Measurements from ENCODE around the gene ANKH.

Gene ANKH

DNA sequence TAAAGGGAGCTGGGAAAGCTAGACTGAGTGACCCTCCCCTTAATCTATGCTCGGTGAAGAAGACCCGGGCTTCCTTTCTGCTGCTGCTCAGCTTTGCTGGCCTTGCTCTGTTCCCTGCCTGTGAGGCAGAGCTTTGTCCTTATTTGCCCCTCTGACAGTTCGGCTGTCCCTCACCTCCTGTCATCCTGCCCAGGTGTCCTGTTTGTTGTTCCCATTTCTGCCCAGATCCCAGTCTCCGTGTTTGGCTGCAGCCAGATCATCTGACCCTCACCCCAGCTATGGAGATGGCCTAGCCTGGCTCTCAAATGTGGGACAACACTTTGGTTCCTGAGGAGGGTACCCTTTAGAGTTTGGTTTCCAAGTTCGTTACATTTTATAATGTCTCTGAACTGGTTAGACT, 186.8 kb downstream of the ANKH start:
- no peak for DNase-seq (ENCODE audit: low read depth)

DNA sequence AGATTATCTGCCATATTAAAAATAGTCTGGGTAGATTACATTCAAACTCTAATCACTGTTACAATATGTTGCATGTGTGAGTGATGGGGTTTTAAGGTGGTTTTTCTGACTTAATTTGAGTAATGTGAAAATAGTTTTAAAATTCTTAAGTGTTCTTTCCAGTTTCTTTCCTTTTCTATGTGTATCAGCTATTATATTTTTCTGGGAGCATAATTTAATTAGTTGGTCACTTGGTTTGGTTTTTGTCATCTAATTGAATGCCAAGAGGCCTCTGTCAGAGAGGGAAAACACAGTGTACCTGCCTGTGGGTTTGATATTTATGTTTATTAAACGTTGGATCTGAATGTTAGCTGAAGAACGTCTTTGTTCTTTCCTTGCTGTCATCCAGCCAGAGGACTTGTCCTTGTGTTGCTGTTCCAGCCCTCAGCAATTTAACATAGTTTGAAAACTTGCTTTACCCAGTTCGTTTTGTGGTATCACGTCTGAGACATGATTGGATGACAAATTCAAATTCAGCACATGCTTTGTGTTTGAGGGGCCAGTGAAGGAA, 187.6 kb downstream of the ANKH start:
- DNase-seq (ENCODE audit: low read depth): no peak

DNA sequence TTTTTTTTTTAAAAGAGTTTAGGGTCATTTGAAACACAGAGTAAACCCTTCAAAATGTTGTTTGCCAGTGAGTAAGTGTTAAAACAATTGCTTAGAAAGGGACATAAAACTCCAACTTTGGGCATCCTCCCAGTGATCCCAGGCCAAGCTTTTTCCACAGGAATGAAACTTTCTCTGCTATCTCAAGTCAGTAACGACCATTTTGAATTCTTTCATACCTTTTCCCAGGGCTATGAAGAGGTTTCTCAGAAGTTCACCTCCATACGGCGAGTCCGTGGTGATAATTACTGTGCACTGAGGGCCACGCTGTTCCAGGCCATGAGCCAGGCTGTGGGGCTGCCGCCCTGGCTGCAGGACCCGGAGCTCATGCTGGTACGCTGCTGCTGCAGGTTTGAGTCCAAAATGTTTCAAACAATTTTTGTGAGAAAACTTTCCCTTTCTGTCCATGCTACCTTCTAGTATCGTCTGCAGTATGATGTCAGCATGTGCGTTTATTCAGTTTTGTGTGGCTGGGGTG, 190.3 kb downstream of the ANKH start:
- DNase-seq (ENCODE audit: low read depth): no peak

DNA sequence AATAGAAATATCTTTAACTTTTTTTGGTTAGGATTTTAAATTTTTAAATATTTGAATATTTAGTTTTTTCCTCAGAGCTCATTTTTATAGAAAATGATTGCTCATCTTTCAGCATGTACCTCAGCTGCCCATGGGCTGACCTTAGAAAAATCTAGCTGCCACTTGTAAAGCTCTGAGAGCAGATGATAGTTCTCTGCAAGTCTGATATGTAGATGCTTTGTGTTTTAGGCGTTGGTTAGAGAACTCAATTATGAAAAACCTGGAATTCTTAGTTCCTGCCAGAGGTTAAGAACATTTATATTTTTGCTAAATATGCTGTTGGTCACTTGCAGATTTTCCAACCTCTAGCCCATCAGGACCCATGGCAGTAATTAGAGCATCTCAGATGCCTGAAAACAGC, 192.0 kb downstream of the ANKH start:
- DNase-seq (ENCODE audit: low read depth): no peak

DNA sequence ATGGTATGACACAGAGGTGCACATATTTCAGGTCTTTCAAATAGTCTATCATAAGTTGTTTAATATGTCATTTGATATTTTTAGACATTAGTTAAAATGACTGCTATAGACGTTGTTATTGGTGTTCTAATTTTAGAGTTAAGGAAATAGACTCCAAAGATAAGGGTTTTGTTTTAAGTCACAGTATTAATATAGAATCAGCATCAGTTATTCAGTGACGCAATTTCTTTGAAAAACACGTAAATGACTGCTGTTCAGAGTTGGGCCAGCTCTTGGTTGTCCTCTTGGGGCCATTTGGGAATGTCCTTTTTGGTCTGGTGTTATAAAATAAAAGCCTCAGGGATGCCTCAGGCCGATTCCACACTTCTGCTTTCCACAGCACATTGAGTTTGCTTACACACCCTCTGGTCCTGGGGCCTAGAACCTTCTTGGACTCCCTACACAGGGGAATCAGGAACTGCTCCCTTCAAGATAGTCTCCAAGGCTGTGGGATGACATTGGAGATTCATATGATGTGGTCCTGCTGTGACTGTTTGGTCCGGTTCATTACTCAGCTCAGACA, 192.7 kb downstream of the ANKH start:
- DNase-seq (ENCODE audit: low read depth): no peak

DNA sequence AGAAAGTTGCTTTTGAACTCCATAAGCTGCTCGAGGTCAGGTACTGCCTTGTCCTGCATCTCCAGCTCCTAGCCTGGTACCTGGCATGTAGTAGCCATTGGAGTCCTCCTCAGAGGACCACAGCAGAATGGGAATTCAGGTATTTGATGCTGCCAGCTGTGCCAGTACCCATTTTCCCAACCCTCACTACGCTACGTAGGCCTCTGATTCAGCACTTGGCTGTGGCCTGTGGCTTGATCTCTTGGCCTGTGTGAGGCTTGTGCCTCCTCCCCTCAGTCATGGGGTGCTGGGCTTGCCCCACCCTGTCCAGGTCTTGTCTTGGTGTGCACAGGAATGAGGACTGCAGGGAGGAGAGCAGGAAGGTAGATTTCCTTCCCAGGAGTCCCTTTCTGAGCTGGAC, 195.3 kb downstream of the ANKH start:
- DNase-seq (ENCODE audit: low read depth): peak; percentile 71

DNA sequence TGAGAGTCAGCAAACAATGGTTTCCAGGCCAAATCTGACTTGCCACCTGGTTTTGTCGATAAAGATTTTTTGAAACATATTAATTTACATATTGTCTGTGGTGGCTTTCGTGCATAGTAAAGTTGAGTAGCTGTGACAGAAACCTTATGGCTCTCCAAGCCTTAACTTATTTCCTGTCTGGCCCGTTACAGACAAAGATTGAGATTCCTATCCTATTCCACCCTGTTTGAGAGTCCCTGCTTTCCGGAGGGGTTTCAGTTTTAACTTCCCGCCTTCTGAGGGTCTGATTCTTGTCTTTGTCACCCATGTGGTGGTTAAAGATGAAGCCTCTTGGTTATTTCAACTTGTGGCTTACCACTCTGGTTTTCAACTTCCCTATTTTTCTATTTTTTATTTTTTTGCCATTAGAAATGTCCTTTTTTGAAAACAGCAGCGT, 195.7 kb downstream of the ANKH start:
- DNase-seq (ENCODE audit: low read depth): no peak

DNA sequence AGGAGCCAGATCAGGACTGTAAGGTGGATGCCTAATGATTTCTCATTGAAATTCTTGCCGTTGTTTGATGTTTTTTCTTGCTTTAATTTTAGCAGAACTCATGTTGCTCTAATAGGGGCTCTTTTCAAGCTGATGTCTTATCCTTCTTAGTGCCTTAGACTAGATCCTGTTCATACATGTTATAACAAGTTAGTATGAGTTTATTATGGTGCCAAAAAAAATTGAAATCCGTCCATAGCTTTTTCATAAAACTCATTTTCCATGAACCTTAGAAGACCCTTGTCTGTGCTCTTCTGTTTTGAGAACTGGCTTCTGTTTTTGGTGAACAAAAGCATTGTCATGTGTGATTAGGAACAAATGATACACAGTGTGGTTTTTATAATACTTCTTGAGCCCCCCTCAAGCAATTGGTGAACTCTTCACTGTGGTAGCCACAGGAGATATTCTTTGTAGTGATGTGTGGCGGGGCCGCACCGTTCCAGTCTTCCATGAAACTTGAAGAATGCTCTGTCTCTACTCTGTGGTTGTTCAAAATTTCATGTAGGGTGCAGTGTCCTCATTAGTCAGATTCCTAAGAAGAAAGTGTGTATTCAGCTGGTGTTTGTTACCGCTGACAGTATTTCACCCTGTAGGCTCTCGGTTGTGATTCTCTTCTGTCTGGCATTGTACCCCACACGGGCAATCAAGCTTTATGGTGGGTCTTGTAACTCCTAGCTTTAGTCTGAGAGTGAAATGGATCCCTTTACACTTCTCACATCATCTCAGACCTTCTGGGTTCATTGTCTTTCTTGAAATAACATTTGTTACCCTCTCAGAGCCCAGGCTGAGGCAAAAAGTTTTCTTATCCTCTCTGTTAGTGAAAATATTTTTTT, 196.4 kb downstream of the ANKH start:
- no peak for DNase-seq (ENCODE audit: low read depth)

DNA sequence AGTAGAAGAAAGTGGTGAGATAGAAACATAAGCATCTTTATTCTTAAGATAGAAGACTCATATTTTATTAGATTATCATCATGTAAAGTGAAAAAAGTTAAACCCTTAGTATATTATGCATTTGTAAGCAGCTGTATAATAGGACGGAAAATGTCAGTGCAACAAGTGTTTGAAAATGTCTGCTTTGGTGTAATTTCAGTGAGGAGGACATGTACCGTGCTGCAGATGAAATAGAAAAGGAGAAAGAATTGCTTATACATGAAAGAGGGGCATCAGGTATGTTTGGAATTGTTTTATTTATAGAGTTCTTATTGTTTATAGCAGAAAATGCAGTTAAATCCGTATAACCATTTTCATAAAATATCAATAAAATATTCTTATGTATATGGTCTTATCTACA, 198.1 kb downstream of the ANKH start:
- no peak for DNase-seq (ENCODE audit: low read depth)

DNA sequence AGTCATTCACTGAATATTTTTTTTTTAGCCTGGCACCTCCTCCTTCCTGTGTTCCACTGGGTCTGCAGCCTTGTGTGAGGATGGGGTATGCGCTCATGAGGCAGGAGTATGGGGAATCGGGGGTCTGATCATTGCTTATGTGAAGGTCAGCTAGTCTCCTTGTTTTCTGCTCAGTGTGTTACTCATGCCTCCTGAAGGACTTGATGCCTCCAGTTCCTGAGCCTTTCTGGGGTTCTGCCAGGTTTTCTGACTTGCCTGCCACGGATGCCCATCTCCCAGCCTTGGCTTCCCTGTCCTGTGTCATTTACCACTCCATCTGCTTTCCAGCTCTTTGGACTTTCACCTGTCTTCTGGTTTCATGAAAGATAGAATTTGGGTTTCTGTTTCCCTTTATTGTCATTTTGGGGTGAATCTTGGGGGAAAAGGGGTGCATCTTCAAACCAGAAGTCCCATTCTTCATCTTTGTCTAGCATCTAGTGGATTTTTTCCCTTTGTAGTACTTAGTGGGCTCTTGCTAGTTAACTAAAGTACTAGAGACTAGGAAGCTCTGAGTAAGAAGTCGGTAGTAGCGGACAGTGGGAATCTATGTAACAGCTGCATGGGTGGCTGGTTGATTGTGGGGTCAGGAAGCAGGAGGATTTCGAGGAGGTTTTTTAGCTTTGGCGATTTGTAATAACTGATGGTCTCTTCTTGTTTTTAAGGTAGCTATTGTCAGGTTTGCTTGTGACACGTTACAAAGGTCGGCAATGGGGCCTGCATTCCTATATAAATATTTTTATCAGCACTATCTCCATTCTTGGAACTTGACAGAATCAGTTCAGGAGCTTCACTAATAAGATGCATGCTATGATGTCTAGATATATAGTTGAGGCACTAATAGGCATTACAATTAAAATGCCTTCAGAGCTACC, 198.8 kb downstream of the ANKH start:
- DNase-seq (ENCODE audit: low read depth): no peak

DNA sequence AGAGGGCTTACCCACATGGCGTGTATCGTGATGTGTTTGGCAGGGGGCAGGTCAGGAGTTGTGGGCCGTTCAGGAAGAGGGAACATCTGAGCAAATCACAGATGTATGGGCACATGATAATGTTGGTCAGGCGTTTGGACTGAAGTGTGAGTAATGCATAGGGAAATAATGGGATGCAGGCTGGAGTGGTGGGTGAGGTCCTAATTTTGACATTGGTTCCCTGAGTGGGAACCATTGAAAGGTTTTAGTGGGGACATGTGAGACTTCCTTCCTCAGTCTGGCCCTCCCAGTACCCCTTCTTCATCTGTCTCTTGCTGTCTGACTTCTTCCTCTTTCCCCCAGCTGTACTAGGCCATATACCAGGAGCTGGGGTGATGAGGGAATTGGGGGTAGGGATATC, 199.5 kb downstream of the ANKH start:
- no peak for DNase-seq (ENCODE audit: low read depth)

DNA sequence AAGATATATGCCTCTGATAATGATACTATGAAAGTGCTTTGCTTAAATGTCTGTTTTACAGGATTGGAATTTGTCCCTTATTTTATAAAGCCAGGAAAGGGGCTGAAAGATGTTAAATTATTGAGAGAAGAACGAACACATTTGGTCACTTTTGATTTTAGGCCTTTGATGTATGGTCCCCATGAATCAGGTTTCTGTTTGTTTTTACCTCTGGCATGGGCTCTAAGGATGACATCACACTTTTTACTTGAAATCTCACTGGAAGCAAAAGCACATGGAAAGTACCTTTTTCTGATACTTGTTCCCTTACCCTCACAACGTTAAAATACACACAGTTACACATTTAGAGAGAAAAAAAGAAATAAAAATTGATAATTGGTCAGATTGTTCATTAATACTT, 200.2 kb downstream of the ANKH start:
- DNase-seq (ENCODE audit: low read depth): no peak

DNA sequence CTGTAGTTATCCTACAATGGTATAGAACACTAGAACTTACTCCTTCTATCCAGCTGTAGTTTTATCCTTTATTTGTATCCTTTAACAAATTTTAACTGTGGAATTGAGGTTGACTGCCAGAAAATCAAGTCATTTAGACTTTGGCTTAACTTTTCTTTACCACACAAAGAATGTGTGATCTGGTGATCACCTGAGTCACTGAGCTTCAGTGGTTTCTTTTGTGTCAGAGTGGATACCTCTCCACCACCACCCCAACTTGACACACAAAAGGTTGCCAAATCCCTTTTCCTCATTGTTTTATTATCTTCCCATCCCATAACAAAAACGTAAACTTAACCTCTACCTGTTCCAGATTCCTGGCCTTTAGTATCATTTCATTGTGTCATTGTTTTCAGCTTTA, 201.6 kb downstream of the ANKH start:
- DNase-seq (ENCODE audit: low read depth): no peak

DNA sequence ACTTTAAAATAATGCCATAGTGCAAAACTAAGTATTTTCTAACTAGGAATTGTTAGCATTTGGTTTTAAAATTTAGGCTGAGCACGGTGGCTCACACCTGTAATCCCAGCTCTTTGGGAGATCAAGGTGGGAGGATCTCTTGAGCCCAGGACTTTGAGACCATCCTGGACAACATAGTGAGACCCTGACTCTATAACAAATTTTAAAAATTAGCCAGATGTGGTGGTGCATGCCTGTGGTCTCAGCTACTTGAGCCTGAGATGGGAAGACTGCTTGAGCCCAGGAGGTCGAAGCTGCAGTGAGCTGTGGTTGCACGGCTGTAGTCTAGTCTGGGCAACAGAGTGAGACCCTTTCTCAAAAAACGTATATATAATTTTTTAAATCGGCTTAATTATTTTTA, 202.2 kb downstream of the ANKH start:
- DNase-seq (ENCODE audit: low read depth): no peak

DNA sequence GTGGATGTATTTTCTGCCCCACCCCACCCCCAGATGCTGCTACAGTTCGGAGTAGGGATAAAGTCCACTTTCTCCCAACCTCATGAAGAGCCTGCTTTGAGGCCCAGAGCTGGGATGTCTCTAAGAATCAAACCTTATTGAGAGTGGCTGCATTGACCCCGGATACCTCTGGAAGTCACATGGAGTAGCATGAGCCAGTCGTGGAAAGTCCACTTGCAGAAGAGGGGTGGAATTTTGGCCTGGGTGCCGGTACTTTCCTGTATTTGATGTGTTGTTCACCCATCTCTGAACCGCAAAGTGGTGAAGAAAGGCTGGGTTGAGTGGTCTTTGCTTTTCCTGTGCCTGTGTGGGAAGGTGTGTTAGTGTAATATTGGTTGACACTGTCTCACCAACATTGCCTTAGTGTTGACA, 203.4 kb downstream of the ANKH start:
- no peak for DNase-seq (ENCODE audit: low read depth)

DNA sequence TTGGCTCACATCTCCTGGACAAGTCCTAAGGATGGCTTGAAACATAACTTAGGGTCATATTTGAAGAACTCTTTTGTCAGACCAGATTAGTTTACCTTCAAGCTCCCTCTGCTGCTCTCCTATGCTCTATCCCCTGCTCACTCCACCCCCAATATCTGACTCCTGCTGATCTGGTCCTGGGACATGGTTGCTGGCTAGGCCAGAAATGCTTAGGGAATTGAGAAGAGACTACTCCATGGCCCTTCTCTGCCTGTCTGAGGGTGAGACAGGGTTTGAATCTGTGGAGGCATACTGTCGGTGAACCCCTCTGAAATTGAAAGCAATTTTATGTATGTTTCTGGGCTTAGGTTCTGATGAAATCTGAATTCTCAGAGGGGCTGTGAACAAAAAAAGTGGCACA, 203.8 kb downstream of the ANKH start:
- no peak for DNase-seq (ENCODE audit: low read depth)

DNA sequence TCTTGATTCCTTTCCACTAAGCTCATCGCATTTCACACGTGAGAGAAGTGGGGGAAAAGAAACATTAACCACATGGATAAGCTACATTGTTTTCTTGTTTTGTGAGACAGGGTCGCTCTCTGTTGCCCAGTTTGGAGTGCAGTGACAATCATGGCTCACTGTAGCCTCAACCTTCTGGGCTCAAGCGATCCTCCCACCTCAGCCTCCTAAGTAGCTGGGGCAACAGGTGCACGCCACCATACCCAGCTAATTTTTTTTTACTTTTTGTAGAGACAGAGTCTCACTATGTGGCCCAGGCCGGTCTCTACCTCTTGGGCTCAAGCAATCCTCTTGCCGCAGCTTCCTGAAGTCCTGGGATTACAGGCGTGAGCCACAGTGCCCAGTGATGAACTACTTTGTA, 204.3 kb downstream of the ANKH start:
- no peak for DNase-seq (ENCODE audit: low read depth)

DNA sequence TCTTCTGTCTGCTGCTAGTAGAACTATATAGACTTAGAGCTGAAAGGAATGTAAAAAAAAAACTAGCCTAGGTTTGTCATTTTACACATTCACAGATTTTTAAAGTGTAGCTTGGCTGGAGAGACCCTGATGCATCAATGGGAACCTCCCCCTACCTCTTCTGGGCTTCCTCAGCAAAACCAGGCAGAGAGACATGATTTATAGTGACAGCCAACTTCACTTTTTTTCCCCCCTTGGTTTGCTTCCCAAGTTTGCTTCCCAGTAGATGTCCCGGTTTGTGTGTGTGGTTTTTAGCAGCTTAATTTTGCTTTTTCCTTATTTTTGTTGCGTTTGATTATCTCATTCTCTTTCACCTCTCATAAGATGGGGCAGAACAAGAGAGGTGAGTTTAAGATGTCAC, 205.2 kb downstream of the ANKH start:
- no peak for DNase-seq (ENCODE audit: low read depth)

DNA sequence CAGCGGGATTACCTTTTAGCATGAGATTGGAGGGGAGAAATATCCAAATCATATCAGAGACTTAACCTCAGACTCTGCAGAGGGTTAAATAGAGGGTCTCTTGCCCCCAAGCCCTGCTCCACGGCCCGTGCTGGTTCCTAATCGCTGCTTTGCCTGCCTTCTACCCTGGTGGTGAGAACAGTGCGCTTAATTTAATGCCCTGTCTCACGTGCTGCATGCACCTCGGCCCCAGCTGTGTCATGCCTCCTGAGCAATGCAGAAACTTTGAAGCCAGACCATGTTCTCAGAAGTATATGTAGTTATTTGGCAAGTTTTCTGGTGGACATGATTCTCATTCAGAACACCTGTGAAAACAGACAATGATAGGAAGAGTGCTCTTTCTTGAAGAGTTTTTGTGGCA, 205.6 kb downstream of the ANKH start:
- DNase-seq (ENCODE audit: low read depth): no peak

DNA sequence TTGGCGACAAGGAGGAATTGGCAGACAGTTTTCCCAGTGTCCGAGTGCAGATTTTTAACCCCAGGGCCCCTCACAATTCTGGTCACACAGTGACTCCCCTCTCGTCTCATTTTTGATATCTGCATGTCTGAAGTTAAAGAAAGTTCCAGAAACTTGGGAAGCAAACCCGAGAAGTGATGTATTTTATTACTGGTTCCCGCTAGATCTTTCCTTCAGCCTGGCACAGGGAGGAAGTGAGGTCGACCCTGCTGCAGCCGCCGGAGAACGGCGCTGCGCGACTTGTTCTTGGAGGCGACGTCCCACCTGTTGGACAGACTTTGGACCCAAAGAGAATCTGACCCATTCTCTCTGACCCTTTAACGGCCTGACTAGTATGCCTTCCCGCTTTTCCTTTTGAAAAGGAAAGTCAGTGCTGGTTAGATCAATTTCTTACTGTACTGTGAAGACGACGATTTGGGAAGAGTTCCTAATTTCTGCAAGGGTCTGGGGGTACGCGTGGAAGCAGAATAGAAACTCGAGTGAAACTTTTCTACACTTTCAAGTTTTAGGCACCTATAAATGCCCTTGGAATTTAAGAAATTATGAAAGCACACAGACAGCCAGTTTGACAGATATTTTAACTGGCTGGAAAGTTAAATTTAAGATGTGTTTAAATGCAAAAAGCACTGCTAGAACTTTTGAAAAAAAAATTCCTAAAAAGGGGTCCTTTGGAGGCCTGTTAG, 206.3 kb downstream of the ANKH start:
- DNase-seq (ENCODE audit: low read depth): no peak

DNA sequence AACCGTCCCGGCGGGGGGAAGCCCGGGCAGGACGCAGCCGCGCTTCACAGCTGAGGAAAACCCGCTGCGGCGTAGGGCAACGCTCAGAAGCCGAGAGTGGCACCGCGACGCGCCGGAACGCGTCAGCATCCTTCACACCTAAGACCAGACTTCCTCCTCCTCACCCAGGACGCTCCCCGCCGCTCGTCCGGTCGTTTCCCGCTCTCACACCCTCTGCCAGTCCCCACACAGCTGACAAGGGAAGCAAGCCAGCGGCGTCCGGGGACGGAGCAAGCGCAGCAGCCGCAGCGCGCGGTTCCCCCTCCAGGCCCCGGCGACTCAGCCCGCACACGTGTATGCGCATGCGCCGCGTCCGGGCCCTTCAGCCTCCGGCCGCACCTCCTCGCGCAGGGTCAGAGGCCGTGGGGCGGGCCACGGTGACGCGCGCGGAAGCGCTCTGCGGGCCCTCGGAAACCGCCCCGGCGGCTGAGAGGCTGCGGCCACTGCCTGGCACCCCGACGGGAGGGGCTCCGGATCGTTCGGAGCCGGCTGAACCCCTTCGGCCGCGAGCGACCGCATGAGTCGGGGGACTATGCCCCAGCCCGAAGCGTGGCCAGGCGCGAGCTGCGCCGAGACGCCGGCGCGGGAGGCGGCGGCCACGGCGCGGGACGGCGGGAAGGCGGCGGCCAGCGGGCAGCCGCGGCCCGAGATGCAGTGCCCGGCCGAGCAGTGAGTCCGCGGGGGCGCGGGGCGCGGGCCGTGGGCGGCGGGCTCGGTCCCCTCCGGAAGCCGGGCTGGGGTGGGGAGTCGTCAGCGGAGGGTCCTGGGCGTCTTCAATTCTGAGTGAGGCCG, 207.1 kb downstream of the ANKH start, which contains the start of gene OTULIN:
OTULIN (plus strand) TSS at position 449 of the 831 bp plus-strand sequence; CDS start at position 557, 108 bp downstream.
- DNase-seq (ENCODE audit: low read depth): peak; percentile 77

Data from stromal cell of bone marrow (primary cell).